OCI-LY1 (cell line): ENCODE data around the gene TRMT61A.

Experiments used
- H2AFZ ChIP-seq: fragments of 200-600 bp; sonication (generic), shearing (Covaris generic); 2 replicates; pipeline ENCODE4 v1.6.0; 2014; ENCODE audit warnings: antibody characterized with exemption, mild to moderate bottlenecking, low read length
- H3F3A ChIP-seq: fragments of 200-600 bp; sonication (generic), shearing (Covaris generic); 2 replicates; pipeline ENCODE4 v1.6.0; 2014; ENCODE audit warnings: mild to moderate bottlenecking, antibody characterized with exemption, low read length, moderate library complexity; ENCODE audit not compliant: insufficient read depth
- H3K27ac ChIP-seq: fragments of 200-600 bp; sonication (generic); 2 replicates; pipeline ENCODE4 v1.5.1; 2014; ENCODE audit warnings: low read length, mixed run types, mild to moderate bottlenecking, low read depth; ENCODE audit not compliant: poor library complexity, severe bottlenecking
- H3K27me3 ChIP-seq: fragments of 200-600 bp; sonication (generic); 2 replicates; pipeline ENCODE4 v1.6.0; 2014; ENCODE audit warnings: antibody characterized with exemption, mild to moderate bottlenecking, low read length, moderate library complexity; ENCODE audit not compliant: insufficient read depth
- H3K36me3 ChIP-seq: fragments of 200-600 bp; sonication (generic); 2 replicates; pipeline ENCODE4 v1.6.1; 2014; ENCODE audit warnings: mild to moderate bottlenecking, antibody characterized with exemption, low read length, moderate library complexity, mixed read lengths; ENCODE audit not compliant: insufficient read depth
- H3K4me1 ChIP-seq: fragments of 200-600 bp; sonication (generic); 2 replicates; pipeline ENCODE4 v1.5.1; 2014; ENCODE audit warnings: mild to moderate bottlenecking, low read length, moderate library complexity; ENCODE audit not compliant: insufficient read depth, severe bottlenecking
- H3K4me2 ChIP-seq: fragments of 200-600 bp; sonication (generic), shearing (Covaris generic); 2 replicates; pipeline ENCODE4 v1.6.1; 2014; ENCODE audit warnings: low read length
- H3K4me3 ChIP-seq: fragments of 200-600 bp; sonication (generic); 2 replicates; pipeline ENCODE4 v1.5.1; 2014; ENCODE audit warnings: low read length, low read depth, mild to moderate bottlenecking, mixed read lengths; ENCODE audit not compliant: poor library complexity, severe bottlenecking
- H3K79me2 ChIP-seq: fragments of 200-600 bp; shearing (Covaris generic); 2 replicates; pipeline ENCODE4 v1.6.1; 2016; ENCODE audit warnings: mixed run types, low read length, mixed read lengths; ENCODE audit not compliant: insufficient read depth
- H3K9ac ChIP-seq: fragments of 200-600 bp; sonication (generic), shearing (Covaris generic); 2 replicates; pipeline ENCODE4 v1.6.1; 2014; ENCODE audit warnings: mild to moderate bottlenecking, low read length, mixed read lengths
- H3K9me2 ChIP-seq: fragments of 200-600 bp; sonication (generic), shearing (Covaris generic); 2 replicates; pipeline ENCODE4 v1.6.1; 2014; ENCODE audit warnings: low read depth, mild to moderate bottlenecking, low read length, mixed read lengths
- H3K9me3 ChIP-seq: fragments of 200-600 bp; shearing (Covaris generic); 2 replicates; pipeline ENCODE4 v1.6.1; 2014; ENCODE audit warnings: low read length, mixed read lengths
- H4K20me1 ChIP-seq: fragments of 200-600 bp; sonication (generic), shearing (Covaris generic); 2 replicates; pipeline ENCODE4 v1.6.0; 2016; ENCODE audit warnings: mild to moderate bottlenecking, low read length; ENCODE audit not compliant: insufficient read depth
- EZH2 ChIP-seq: fragments of 200-600 bp; sonication (generic), shearing (Covaris generic); IDR thresholded peaks from 2 replicates; pipeline ENCODE4 v1.8.0; 2017; ENCODE audit warnings: borderline replicate concordance, mixed run types, mild to moderate bottlenecking, antibody characterized with exemption, low read length, moderate library complexity, mixed read lengths
- TF ChIP-seq, protein P1 (sequence below): fragments of 200-600 bp; sonication (generic), shearing (Covaris generic); IDR thresholded peaks from 2 replicates; pipeline ENCODE4 v1.5.1; 2017; ENCODE audit warnings: mild to moderate bottlenecking, antibody characterized with exemption, low read length, moderate library complexity, mixed read lengths

TRMT61A gene

DNA sequence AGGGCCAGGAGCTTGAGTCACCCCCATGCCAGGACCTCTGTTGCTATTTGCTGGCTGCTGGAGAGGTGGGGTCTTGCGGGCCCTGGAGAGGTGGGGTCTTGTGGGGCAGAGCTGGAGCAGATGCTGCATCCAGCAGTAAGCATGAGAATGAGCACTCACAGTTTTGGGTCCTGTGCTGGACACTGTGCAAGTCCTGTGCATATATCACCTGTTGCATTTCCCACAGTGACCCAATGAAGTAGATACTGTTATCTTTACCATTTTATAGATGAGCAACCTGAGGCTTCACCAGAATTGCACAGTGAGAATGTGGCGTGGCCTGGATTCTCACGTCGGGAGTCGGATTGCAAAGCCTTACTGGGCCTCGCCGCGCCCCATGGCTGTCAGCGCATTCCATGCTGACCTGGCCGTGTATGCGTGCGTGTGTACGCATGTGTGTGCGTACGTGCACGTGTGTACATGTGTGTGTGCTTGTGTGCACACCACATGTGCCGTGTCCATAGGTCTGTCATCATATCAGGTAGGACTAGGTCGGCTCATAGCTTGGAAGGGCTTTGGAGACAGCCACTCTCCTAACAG, 45.8 kb downstream of the TRMT61A start:
- no peaks in the 10 kb centered on the region for H3F3A ChIP-seq
- H3K9ac ChIP-seq = no peak overlapping the region
- peaks cover 4% of the 10 kb centered on the region for H3K4me1 ChIP-seq
- TF ChIP-seq, protein P1, sequence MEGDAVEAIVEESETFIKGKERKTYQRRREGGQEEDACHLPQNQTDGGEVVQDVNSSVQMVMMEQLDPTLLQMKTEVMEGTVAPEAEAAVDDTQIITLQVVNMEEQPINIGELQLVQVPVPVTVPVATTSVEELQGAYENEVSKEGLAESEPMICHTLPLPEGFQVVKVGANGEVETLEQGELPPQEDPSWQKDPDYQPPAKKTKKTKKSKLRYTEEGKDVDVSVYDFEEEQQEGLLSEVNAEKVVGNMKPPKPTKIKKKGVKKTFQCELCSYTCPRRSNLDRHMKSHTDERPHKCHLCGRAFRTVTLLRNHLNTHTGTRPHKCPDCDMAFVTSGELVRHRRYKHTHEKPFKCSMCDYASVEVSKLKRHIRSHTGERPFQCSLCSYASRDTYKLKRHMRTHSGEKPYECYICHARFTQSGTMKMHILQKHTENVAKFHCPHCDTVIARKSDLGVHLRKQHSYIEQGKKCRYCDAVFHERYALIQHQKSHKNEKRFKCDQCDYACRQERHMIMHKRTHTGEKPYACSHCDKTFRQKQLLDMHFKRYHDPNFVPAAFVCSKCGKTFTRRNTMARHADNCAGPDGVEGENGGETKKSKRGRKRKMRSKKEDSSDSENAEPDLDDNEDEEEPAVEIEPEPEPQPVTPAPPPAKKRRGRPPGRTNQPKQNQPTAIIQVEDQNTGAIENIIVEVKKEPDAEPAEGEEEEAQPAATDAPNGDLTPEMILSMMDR = no peak
- TF ChIP-seq EZH2 = no peak
- H2AFZ ChIP-seq = no peak overlapping the region
- H3K4me2 ChIP-seq = no peak overlapping the region
- no peaks in the 10 kb centered on the region for H3K27me3 ChIP-seq
- H3K4me3 ChIP-seq = no peak overlapping the region
- H3K9me2 ChIP-seq = no peaks in the 10 kb centered on the region
- no peaks in the 10 kb centered on the region for H3K79me2 ChIP-seq
- no peaks in the 10 kb centered on the region for H3K9me3 ChIP-seq
- H3K36me3 ChIP-seq = peaks cover 45% of the 10 kb centered on the region
- H4K20me1 ChIP-seq = no peaks in the 10 kb centered on the region
- no peak overlapping the region for H3K27ac ChIP-seq

DNA sequence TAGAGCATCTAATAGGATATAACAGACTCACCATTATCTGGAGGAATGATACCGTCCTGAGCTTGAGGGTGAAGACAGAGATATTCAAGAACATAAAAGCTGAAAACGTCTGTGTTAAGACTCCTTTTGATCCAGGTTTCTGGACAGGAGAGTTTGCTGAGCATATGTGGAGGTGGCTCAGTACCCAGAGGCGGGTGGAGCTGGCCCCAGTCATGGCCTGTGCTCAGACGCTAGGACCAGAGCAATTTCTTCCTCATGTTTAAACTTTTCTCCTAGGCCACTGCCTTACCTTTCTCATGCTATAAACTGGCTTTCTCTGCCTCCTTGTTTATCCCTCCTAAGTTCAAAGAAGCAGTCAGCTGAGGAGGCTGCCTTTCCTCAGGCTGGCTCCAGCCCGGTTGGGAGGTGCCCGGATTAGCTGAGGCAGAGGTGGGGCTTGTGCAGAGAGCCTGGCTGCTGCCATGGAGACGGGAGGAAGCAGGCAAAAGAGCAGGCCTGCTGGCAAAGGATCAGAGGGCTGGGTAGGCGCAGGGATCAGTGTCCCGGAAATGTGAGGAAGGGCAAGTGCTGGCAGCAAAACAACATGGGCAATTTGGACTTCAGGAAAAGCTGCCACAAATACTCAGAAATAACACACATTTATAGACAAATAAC, 47.5 kb downstream of the TRMT61A start:
- H2AFZ ChIP-seq = no peak overlapping the region
- no peaks in the 10 kb centered on the region for H3K79me2 ChIP-seq
- H3K27ac ChIP-seq = no peak overlapping the region
- H3K4me2 ChIP-seq = no peak overlapping the region
- TF ChIP-seq, protein P1 = no peak
- no peak for TF ChIP-seq EZH2
- H3K9me3 ChIP-seq = no peaks in the 10 kb centered on the region
- no peaks in the 10 kb centered on the region for H3F3A ChIP-seq
- no peaks in the 10 kb centered on the region for H4K20me1 ChIP-seq
- H3K4me3 ChIP-seq = no peak overlapping the region
- H3K36me3 ChIP-seq = peaks cover 49% of the 10 kb centered on the region
- H3K27me3 ChIP-seq = no peaks in the 10 kb centered on the region
- H3K9me2 ChIP-seq = no peaks in the 10 kb centered on the region
- H3K9ac ChIP-seq = no peak overlapping the region
- H3K4me1 ChIP-seq = peaks cover 2% of the 10 kb centered on the region

DNA sequence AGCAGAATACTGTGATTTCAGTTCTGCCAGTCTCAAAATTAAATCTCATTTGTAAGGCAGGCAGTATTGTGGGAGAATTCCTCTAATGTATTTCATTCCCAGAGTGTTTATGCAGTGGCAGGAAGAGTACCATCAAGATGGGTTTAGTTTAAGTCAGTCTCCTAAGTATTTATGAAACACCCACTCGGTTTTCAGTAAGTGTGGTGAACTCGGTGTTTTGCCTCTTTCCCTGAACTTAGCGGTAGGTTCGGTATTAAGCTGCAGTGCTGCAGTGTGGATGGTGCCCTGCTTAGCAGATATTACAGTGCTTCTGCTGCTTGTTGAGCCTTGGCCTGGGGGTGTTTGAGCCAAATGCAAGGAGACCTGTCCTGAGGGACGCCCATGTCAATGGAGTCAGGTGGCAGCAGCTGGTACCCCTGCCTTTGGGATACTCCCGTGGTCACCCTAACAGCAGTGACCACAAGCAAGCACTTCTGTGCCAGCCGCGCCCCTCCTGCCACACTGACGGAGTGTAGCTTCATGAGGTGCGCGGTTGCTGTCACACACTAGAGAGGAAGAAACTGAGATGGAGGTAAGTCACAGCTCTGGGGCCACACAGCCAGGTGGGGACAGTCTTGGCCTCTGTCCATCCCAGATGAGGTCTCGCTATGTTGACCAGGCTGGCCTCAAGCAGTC, 49.5 kb downstream of the TRMT61A start:
- Histone ChIP-seq H3F3A (no peaks in the 10 kb centered on the region), H2AFZ (no peak overlapping the region), H3K9me3 (no peaks in the 10 kb centered on the region), H4K20me1 (no peaks in the 10 kb centered on the region), H3K4me3 (no peak overlapping the region), H3K79me2 (no peaks in the 10 kb centered on the region), H3K9me2 (no peaks in the 10 kb centered on the region), H3K4me1 (no peaks in the 10 kb centered on the region), H3K27me3 (no peaks in the 10 kb centered on the region), H3K36me3 (peaks cover 49% of the 10 kb centered on the region), H3K27ac (no peak overlapping the region), H3K4me2 (no peak overlapping the region), H3K9ac (no peak overlapping the region)
- TF ChIP-seq, protein P1 = no peak
- no peak for TF ChIP-seq EZH2
